RWPE1 (cell line): ENCODE measurements around the gene POC5.

Source experiments
- CTCF ChIA-PET: fragments of 350-600 bp; sonication (Branson Sonifier 250); formaldehyde crosslinking; extraction: SDS; loops from one replicate; lab custom pipeline; 2021; lab: Yijun Ruan, JAX
- POLR2A ChIA-PET: fragments of 400-600 bp; formaldehyde crosslinking; extraction: SDS; loops from one replicate; lab custom pipeline; 2020; ENCODE audit warnings: antibody characterized with exemption; ENCODE audit not compliant: low non-redundant PET; lab: Yijun Ruan, JAX
- DNase-seq: peaks from one replicate; pipeline ENCODE4 v3.0.0; 2012; ENCODE audit warnings: low spot score
- H3K27ac ChIP-seq: fragments of 450-650 bp; 2 replicates; pipeline ENCODE4 v1.5.1; 2017
- TF ChIP-seq, protein P1 (sequence below): fragments of 450-650 bp; conservative IDR thresholded peaks from 2 replicates; pipeline ENCODE4 v1.5.1; 2017; ENCODE audit warnings: low read depth, mild to moderate bottlenecking

POC5 gene

DNA sequence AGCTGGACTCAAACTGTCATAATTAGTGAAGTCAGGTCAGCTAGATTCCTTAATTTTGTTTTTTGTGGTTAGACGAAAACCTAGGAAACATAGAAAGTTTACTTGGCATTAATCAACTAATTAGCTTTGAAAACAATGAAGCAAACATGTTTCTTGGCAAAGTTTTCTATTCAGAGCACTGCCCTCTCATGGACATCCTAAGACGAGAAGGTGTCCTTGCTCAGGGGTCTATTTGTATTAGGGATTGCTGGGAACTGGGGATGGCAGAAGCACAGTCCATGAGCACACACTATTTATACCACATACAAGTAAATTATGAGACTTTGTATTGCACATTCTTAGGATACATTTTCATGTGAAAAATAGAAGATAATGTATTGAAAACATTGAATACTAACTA is 49.7 kb downstream of the POC5 start:
- ChIA-PET CTCF (interaction anchor here (0.6 kb wide), 2 partner anchors 14 to 603 kb away, joined by 3 read pairs; no protein-coding TSS in a partner anchor), POLR2A (no interaction called here)
- TF ChIP-seq, protein P1, sequence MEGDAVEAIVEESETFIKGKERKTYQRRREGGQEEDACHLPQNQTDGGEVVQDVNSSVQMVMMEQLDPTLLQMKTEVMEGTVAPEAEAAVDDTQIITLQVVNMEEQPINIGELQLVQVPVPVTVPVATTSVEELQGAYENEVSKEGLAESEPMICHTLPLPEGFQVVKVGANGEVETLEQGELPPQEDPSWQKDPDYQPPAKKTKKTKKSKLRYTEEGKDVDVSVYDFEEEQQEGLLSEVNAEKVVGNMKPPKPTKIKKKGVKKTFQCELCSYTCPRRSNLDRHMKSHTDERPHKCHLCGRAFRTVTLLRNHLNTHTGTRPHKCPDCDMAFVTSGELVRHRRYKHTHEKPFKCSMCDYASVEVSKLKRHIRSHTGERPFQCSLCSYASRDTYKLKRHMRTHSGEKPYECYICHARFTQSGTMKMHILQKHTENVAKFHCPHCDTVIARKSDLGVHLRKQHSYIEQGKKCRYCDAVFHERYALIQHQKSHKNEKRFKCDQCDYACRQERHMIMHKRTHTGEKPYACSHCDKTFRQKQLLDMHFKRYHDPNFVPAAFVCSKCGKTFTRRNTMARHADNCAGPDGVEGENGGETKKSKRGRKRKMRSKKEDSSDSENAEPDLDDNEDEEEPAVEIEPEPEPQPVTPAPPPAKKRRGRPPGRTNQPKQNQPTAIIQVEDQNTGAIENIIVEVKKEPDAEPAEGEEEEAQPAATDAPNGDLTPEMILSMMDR = no peak

DNA sequence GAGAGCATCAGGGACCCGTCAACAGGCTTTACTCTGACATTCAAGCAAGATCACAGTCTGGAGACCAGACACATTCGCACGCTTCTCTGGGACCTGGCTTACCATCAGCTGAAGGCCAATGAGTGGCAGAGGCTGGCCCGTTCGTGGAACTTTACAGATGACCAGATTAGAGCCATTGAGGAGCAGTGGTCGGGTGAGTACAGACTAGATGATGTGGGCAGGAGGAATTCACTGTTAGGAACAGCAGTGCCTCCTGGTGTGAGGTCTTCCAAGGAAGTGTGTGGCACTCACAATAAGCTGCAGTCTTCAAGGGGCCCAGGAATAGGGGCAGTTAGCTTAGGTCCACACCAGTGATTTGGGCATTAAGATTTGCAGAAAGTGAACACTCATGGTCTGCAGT is 50.4 kb downstream of the POC5 start:
- TF ChIP-seq, protein P1 = no peak
- no peak for DNase-seq
- no peak overlapping the region for H3K27ac ChIP-seq
- CTCF ChIA-PET = interaction anchor here (0.6 to 1.2 kb wide), 2 partner anchors 14 to 602 kb away, joined by 3 to 4 read pairs; no protein-coding TSS in a partner anchor
- POLR2A ChIA-PET = no interaction called here

More for the DNA sequence above, 49.7 kb downstream of the POC5 start:
- no peak for DNase-seq
- no peak overlapping the region for H3K27ac ChIP-seq

DNA sequence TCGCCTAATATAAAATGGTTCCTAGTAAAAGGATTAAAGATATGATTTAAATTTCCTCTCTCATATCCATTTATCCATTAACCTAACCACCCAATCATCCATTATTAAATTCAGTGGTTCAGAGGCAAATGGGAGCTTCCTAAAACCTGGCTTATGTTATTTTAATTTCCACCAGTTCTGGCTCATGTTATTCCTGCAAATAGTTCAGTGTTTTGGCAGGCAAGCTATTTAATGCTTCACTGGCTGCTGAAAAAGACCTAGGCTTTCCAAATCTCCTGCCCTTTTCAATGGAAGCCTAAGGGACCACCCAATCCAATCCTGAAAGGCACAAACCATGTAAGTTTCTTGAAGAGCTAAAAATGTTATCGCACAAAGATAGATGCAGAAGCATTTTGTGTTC is 52.3 kb downstream of the POC5 start:
- no peak for DNase-seq
- POLR2A ChIA-PET = no interaction called here
- no peak overlapping the region for H3K27ac ChIP-seq
- TF ChIP-seq, protein P1 = no peak
- CTCF ChIA-PET = interaction anchor here (0.7 kb wide), 1 partner anchor 155 kb away, joined by 4 read pairs; no protein-coding TSS in a partner anchor

DNA sequence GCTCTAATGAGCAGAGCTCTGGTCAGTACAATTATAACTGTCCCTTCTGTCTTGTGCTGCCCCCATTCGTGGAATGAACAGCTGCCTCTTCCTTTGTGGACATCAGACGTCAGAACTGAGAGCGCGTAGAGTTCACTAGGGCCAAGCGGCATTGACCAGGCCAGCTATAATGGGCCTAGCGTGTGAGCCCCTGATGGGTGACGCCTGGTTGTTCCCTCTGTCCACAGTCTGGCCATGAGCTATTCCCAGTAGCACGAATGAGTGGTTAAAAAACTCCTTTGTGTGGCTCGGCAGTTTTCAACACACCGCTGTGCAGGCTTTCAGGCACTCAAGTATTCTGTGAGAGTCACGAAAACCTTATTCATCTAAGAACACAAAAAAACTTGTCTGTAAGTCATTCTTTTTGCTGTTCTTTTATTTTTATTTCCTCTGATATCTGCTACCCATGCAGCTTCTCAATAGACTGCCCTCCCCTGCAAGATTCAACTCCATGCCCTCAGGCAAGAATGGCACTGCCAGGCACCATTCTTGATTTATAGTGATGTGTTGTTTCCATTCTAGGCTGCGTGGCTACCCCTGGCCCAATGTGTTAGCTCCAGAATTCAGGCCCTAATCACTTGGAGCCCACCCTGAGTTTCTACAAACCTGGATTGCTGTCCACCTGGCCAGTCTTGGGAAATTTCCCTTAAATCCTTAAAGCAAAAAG is 53.5 kb downstream of the POC5 start:
- CTCF ChIA-PET = interaction anchor here (0.5 to 1.0 kb wide), 5 partner anchors 15 to 95 kb away, joined by 3 to 4 read pairs (median 3); no protein-coding TSS in a partner anchor
- DNase-seq = no peak
- H3K27ac ChIP-seq = no peak overlapping the region
- POLR2A ChIA-PET = no interaction called here
- TF ChIP-seq, protein P1 = no peak

GRCh38 chr5:75662061-75662460 is 55.2 kb downstream of the POC5 start:
- ChIA-PET POLR2A (no interaction called here), CTCF (interaction anchor here (0.5 kb wide), 1 partner anchor 23 kb away, joined by 3 read pairs; no protein-coding TSS in a partner anchor)
- no peak for DNase-seq
- no peak overlapping the region for H3K27ac ChIP-seq
- TF ChIP-seq, protein P1 = no peak

GRCh38 chr5:75660678-75661465 is 56.4 kb downstream of the POC5 start:
- TF ChIP-seq, protein P1 = no peak
- POLR2A ChIA-PET = interaction anchor here (0.6 kb wide), 1 partner anchor 488 kb away, joined by 4 read pairs; no protein-coding TSS in a partner anchor
- no peak overlapping the region for H3K27ac ChIP-seq
- CTCF ChIA-PET = no interaction called here
- DNase-seq = no peak
